Karpas-422 (cell line): ENCODE measurements around the gene TEN1. TPM values are rescaled to one million over a fixed set of nuclear protein-coding genes. Genes with fewer than 3 reads are reported as not detected.
"Not testable (repeated sequence)": the region's sequence is repeated elsewhere in the genome, so short reads cannot be mapped to it uniquely, and the experiment has no call there.

Experiments
- DNase-seq: peaks from one replicate; pipeline ENCODE4 v3.0.0-alpha.2; 2015
- H2AFZ ChIP-seq: fragments of 200-600 bp; sonication (generic); 2 replicates; pipeline ENCODE4 v1.6.1; 2014; ENCODE audit warnings: antibody characterized with exemption, low read length, mixed read lengths
- H3K27ac ChIP-seq: fragments of 200-600 bp; sonication (generic); 2 replicates; pipeline ENCODE4 v1.5.1; 2014; ENCODE audit warnings: mild to moderate bottlenecking, low read length, moderate library complexity
- H3K27me3 ChIP-seq: fragments of 200-600 bp; sonication (generic); 2 replicates; pipeline ENCODE4 v1.6.1; 2014; ENCODE audit warnings: low read length, mixed read lengths
- H3K36me3 ChIP-seq: fragments of 200-600 bp; sonication (generic); 2 replicates; pipeline ENCODE4 v1.6.1; 2014; ENCODE audit warnings: low read length, mixed read lengths; ENCODE audit not compliant: insufficient read depth
- H3K4me1 ChIP-seq: fragments of 200-600 bp; sonication (generic); 2 replicates; pipeline ENCODE4 v1.6.1; 2014; ENCODE audit warnings: mild to moderate bottlenecking, low read length, mixed read lengths
- H3K4me2 ChIP-seq: fragments of 200-600 bp; sonication (generic); 2 replicates; pipeline ENCODE4 v1.6.1; 2014; ENCODE audit warnings: low read length, low read depth, mild to moderate bottlenecking; ENCODE audit not compliant: poor library complexity, severe bottlenecking
- H3K4me3 ChIP-seq: fragments of 200-600 bp; sonication (generic); 2 replicates; pipeline ENCODE4 v1.5.1; 2014; ENCODE audit warnings: mild to moderate bottlenecking, antibody characterized with exemption, low read length, mixed read lengths
- H3K79me2 ChIP-seq: fragments of 200-600 bp; sonication (generic); 2 replicates; pipeline ENCODE4 v1.6.1; 2014; ENCODE audit warnings: mild to moderate bottlenecking, low read length, mixed read lengths
- H3K9ac ChIP-seq: fragments of 200-600 bp; sonication (generic); 2 replicates; pipeline ENCODE4 v1.6.0; 2014; ENCODE audit warnings: low read length
- H3K9me2 ChIP-seq: fragments of 200-600 bp; sonication (generic), shearing (Covaris generic); replicated peaks from 2 replicates; pipeline ENCODE4 v1.6.0; 2014; ENCODE audit warnings: mild to moderate bottlenecking, low read length, moderate library complexity; ENCODE audit not compliant: insufficient read depth
- H3K9me3 ChIP-seq: fragments of 300-700, 200-600 bp; sonication (generic); 2 replicates; pipeline ENCODE4 v1.6.1; 2014; ENCODE audit warnings: low read length, mixed read lengths
- H4K20me1 ChIP-seq: fragments of 200-600 bp; sonication (generic); 2 replicates; pipeline ENCODE4 v1.6.1; 2014; ENCODE audit warnings: mild to moderate bottlenecking, antibody characterized with exemption, low read length, low read depth; ENCODE audit not compliant: insufficient read depth
- total RNA-seq: library from RNA; depleted of rRNA; stranded (reverse); fragments of >200 nt; shearing (Covaris generic); gene quantifications from 2 replicates; pipeline ENCODE4 v1.2.3, GENCODE V29; 2014; ENCODE audit warnings: low replicate concordance

Gene TEN1
- total RNA-seq, 1 experiment from 2014 or later, result 5.7 TPM

DNA sequence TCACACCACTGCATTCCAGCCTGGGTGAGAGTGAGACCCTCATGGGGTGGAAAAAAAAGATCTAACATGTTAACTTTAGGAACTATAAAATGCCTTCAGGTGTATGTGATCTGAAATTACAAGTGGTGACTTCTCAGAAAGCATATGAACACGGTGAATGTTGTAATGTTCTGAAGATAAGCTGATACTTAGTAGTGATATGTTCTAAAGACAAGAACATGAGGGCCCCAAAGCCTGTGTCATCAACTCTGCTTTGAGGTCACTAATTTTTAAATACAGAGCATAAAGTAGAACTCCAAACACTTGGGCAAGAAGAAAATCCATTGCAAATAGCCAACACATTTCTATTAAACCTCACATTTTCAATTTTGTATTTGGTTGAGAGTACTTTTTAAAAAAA, 35.5 kb upstream of the TEN1 start:
- Histone ChIP-seq H3K9ac (no peak overlapping the region), H3K4me3 (no peak overlapping the region), H3K4me1 (peaks cover 17% of the 10 kb centered on the region), H4K20me1 (no peaks in the 10 kb centered on the region), H3K27me3 (no peaks in the 10 kb centered on the region), H3K9me3 (no peaks in the 10 kb centered on the region), H3K27ac (no peak overlapping the region), H3K9me2 (no peaks in the 10 kb centered on the region), H3K36me3 (peaks cover 4% of the 10 kb centered on the region; the same call in 1 of the 2 replicates), H2AFZ (no peak overlapping the region), H3K4me2 (no peak overlapping the region), H3K79me2 (peaks cover 12% of the 10 kb centered on the region)
- no peak for DNase-seq

GRCh38 chr17:75945211-75945610, 33.8 kb upstream of the TEN1 start:
- peaks cover 11% of the 10 kb centered on the region for H3K4me1 ChIP-seq
- H3K36me3 ChIP-seq, result peaks cover 4% of the 10 kb centered on the region; the same call in 1 of the 2 replicates
- no peak for DNase-seq
- no peak overlapping the region for H3K9ac ChIP-seq
- H3K9me2 ChIP-seq, result no peaks in the 10 kb centered on the region
- no peak overlapping the region for H3K4me2 ChIP-seq
- H3K27me3 ChIP-seq, result no peaks in the 10 kb centered on the region
- no peaks in the 10 kb centered on the region for H3K9me3 ChIP-seq
- no peak overlapping the region for H2AFZ ChIP-seq
- no peaks in the 10 kb centered on the region for H4K20me1 ChIP-seq
- H3K4me3 ChIP-seq, result no peak overlapping the region
- peaks cover 6% of the 10 kb centered on the region for H3K79me2 ChIP-seq
- no peak overlapping the region for H3K27ac ChIP-seq

DNA sequence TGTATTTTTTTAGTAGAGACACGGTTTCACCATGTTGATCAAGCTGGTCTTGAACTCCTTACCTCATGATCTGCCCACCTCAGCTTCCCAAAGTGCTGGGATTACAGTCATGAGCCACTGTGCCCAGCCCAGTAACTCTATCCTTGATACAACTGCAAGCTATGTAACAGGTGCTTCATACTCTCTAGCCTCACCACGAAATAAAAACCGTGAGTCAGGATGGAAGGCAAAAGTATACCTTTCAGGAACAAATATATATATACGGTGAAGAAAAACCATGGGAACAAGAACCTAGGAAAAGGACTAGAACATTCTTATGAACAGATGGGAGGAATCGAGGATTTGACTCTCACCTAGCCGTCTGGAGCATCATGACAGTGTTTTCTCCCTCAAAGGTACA, 28.6 kb upstream of the TEN1 start:
- H2AFZ ChIP-seq, result no peak overlapping the region
- peaks cover 19% of the 10 kb centered on the region; the same call in 1 of the 2 replicates for H3K36me3 ChIP-seq
- H3K9ac ChIP-seq, result no peak overlapping the region
- H3K27me3 ChIP-seq, result no peaks in the 10 kb centered on the region
- no peak for DNase-seq
- H3K27ac ChIP-seq, result no peak overlapping the region
- H3K79me2 ChIP-seq, result no peaks in the 10 kb centered on the region
- H3K4me1 ChIP-seq, result peaks cover 6% of the 10 kb centered on the region
- no peaks in the 10 kb centered on the region for H3K9me2 ChIP-seq
- no peak overlapping the region for H3K4me2 ChIP-seq
- H4K20me1 ChIP-seq, result no peaks in the 10 kb centered on the region
- no peak overlapping the region for H3K4me3 ChIP-seq
- no peaks in the 10 kb centered on the region for H3K9me3 ChIP-seq

DNA sequence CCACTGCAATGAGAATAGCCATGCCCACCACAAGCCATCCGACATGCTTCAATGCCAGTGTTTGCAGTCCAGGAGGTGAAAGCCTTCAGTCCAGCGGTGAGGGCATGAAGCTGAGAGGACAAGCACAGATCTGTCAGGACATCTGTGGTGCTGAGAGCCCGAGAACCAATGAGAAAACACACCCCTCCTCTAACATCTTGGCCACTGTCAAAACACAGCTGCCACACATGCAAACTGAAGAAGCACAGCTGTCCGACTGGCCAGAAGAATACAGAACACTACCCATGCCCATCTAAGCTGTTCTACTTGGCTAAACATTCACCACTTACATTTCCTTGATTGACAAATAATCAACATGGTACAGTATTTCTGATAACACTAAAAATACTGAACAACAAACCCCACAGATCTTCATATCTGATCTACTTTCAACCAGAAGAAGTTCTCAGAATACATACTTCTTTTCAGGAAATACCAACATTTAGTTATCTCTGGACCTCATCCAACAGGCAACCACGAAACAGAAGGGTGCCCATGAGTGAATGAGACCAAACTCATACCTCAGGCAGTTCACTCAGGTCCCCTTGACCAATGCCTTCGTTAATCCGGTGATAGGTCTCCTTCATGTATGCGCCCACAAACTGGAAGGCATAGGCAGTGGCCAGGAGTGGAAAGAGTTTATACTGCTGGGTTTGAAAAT, 28.0 kb upstream of the TEN1 start:
- Histone ChIP-seq H2AFZ (no peak overlapping the region), H3K27me3 (no peaks in the 10 kb centered on the region), H3K4me1 (peaks cover 6% of the 10 kb centered on the region), H3K9me3 (no peaks in the 10 kb centered on the region), H4K20me1 (no peaks in the 10 kb centered on the region), H3K9me2 (no peaks in the 10 kb centered on the region), H3K27ac (no peak overlapping the region), H3K4me2 (no peak overlapping the region), H3K79me2 (no peaks in the 10 kb centered on the region), H3K4me3 (no peak overlapping the region), H3K36me3 (peaks cover 23% of the 10 kb centered on the region; the same call in 1 of the 2 replicates), H3K9ac (no peak overlapping the region)
- DNase-seq, result no peak

- Histone ChIP-seq H3K79me2 (peaks cover 12% of the 10 kb centered on the region), H3K9me2 (no peaks in the 10 kb centered on the region), H2AFZ (peak overlapping the region; percentile 67), H3K4me2 (peak overlapping the region; percentile 50), H3K27ac (peak overlapping the region; percentile 45), H4K20me1 (no peaks in the 10 kb centered on the region), H3K9ac (0 out of 2 replicates have a peak overlapping the region, but pooled peaks have one; percentile 11), H3K4me3 (peak overlapping the region; percentile 14; the same call in 1 of the 2 replicates), H3K36me3 (peaks cover 14% of the 10 kb centered on the region; the same call in 1 of the 2 replicates), H3K4me1 (peaks cover 15% of the 10 kb centered on the region), H3K27me3 (no peaks in the 10 kb centered on the region), H3K9me3 (no peaks in the 10 kb centered on the region)
- DNase-seq, result no peak
Measured at GRCh38 chr17:75959051-75959838, 19.8 kb upstream of the TEN1 start.

GRCh38 chr17:75959839-75960511, 19.1 kb upstream of the TEN1 start:
- no peak for DNase-seq
- no peaks in the 10 kb centered on the region for H3K27me3 ChIP-seq
- peak overlapping the region; percentile 67 for H2AFZ ChIP-seq
- H4K20me1 ChIP-seq, result no peaks in the 10 kb centered on the region
- 0 out of 2 replicates have a peak overlapping the region, but pooled peaks have one; percentile 11 for H3K9ac ChIP-seq
- H3K9me2 ChIP-seq, result no peaks in the 10 kb centered on the region
- no peaks in the 10 kb centered on the region for H3K9me3 ChIP-seq
- peaks cover 19% of the 10 kb centered on the region for H3K79me2 ChIP-seq
- peak overlapping the region; percentile 45; the same call in 1 of the 2 replicates for H3K27ac ChIP-seq
- peaks cover 15% of the 10 kb centered on the region for H3K4me1 ChIP-seq
- H3K4me2 ChIP-seq, result peak overlapping the region; percentile 50
- H3K4me3 ChIP-seq, result peak overlapping the region; percentile 14; the same call in 1 of the 2 replicates
- H3K36me3 ChIP-seq, result peaks cover 14% of the 10 kb centered on the region; the same call in 1 of the 2 replicates

GRCh38 chr17:75965468-75965867, 13.6 kb upstream of the TEN1 start:
- no peaks in the 10 kb centered on the region; the same call in 1 of the 2 replicates for H3K36me3 ChIP-seq
- no peak overlapping the region for H2AFZ ChIP-seq
- H3K4me2 ChIP-seq, result no peak overlapping the region
- DNase-seq, result no peak
- H4K20me1 ChIP-seq, result no peaks in the 10 kb centered on the region
- H3K79me2 ChIP-seq, result peaks cover 11% of the 10 kb centered on the region
- H3K27me3 ChIP-seq, result no peaks in the 10 kb centered on the region
- H3K9me3 ChIP-seq, result no peaks in the 10 kb centered on the region
- H3K4me1 ChIP-seq, result no peaks in the 10 kb centered on the region
- H3K9me2 ChIP-seq, result no peaks in the 10 kb centered on the region
- no peak overlapping the region for H3K27ac ChIP-seq
- H3K9ac ChIP-seq, result no peak overlapping the region
- no peak overlapping the region for H3K4me3 ChIP-seq

DNA sequence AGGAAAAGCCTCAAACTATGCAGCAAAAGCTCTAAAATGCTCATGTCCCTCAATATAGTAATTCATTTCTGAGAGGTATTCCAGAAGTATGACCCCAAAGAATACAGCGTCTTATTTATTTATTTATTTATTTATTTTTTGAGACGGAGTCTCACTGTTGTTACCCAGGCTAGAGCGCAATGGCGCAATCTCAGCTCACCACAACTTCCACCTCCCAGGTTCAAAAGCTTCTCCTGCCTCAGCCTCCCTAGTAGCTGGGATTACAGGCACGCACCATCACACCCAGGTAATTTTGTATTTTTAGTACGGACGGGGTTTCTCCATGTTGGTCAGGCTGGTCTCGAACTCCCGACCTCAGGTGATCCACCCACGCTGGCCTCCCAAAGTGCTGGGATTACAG, 10.0 kb upstream of the TEN1 start:
- H3K27me3 ChIP-seq, H2AFZ ChIP-seq, H3K9ac ChIP-seq, H3K36me3 ChIP-seq, H4K20me1 ChIP-seq, DNase-seq, H3K4me1 ChIP-seq, H3K9me3 ChIP-seq, H3K4me3 ChIP-seq, H3K9me2 ChIP-seq, H3K4me2 ChIP-seq, H3K27ac ChIP-seq: not testable (repeated sequence)
- H3K79me2 ChIP-seq, result peaks cover 11% of the 10 kb centered on the region
